Spleen (tissue), 11 donors: Measurements from ENCODE around the gene MGRN1. TPM values are rescaled to one million over a fixed set of nuclear protein-coding genes. Genes with fewer than 3 reads are reported as not detected.

ENCODE experiments used
- DNase-seq: peaks from one replicate; pipeline ENCODE4 v3.0.0-alpha.2; 2020
- H3K27ac ChIP-seq, 8 donors: fragments of 200-600 bp; sonication (generic) in 7 of 8; 1 replicate in 4 of 8; 2 replicates in 4 of 8; pipeline versions ENCODE4 v1.5.0 to v1.8.0; 2016 to 2021; ENCODE audit warnings: inconsistent platforms in 4 of 8, mild to moderate bottlenecking in 4 of 8, moderate library complexity in 1 of 8
- H3K27me3 ChIP-seq, 7 donors: fragments of 200-600 bp; sonication (generic) in 6 of 7; replicated peaks in 1 of 7; 1 replicate in 4 of 7; 2 replicates in 3 of 7; pipeline versions ENCODE4 v1.5.0 to v1.8.0; 2016 to 2021; ENCODE audit warnings: inconsistent platforms in 3 of 7, mild to moderate bottlenecking in 1 of 7
- H3K36me3 ChIP-seq, 6 donors: fragments of 200-600 bp; sonication (generic) in 5 of 6; 1 replicate in 4 of 6; 2 replicates in 2 of 6; pipeline versions ENCODE4 v1.5.0 to v1.8.0; 2016 to 2021; ENCODE audit warnings: inconsistent platforms in 2 of 6
- H3K4me1 ChIP-seq, 6 donors: fragments of 200-600 bp; sonication (generic) in 5 of 6; 1 replicate in 3 of 6; 2 replicates in 3 of 6; pipeline versions ENCODE4 v1.5.0 to v1.8.0; 2016 to 2021; ENCODE audit warnings: inconsistent platforms in 3 of 6
- H3K4me3 ChIP-seq, 8 donors: fragments of 200-600 bp; sonication (generic) in 7 of 8; 1 replicate in 4 of 8; 2 replicates in 4 of 8; pipeline versions ENCODE4 v1.5.0 to v1.8.0; 2016 to 2021; ENCODE audit warnings: inconsistent platforms in 4 of 8, mild to moderate bottlenecking in 4 of 8, moderate library complexity in 2 of 8
- H3K9me3 ChIP-seq, 8 donors: fragments of 200-600 bp; sonication (generic) in 7 of 8; 1 replicate in 4 of 8; 2 replicates in 4 of 8; pipeline versions ENCODE4 v1.5.0 to v1.8.0; 2016 to 2021; ENCODE audit warnings: inconsistent platforms in 4 of 8
- CTCF ChIP-seq, 11 experiments: fragments of 200-600 bp in 7 of 11; fragments of 450-650 bp in 4 of 11; sonication (generic) in 4 of 11; IDR thresholded peaks in 8 of 11; conservative IDR thresholded peaks in 3 of 11; 1 replicate in 7 of 11; 2 replicates in 4 of 11; pipeline versions ENCODE4 v1.4.0 to v1.8.0; 2016 to 2021; ENCODE audit warnings: antibody characterized with exemption in 11 of 11, inconsistent platforms in 4 of 11, mild to moderate bottlenecking in 1 of 11
- POLR2A ChIP-seq, 3 donors: fragments of 450-650 bp; IDR thresholded peaks; one replicate each; pipeline ENCODE4 v1.5.1; 2017; ENCODE audit warnings: antibody characterized with exemption in 3 of 3, mild to moderate bottlenecking in 1 of 3
- POLR2AphosphoS5 ChIP-seq, 3 donors: sonication (generic); formaldehyde crosslinking; IDR thresholded peaks; one replicate each; pipeline ENCODE4 v1.5.1; 2017; ENCODE audit warnings: antibody characterized with exemption in 3 of 3
- WGBS, 5 donors: extraction: QIAGEN DNeasy Blood & Tissue Kit in 3 of 5; methylation state at CpG; one replicate each; pipeline versions ENCODE4 v1.1.5 to v1.1.7; 2013 to 2018; 5-methylcytosine and 5-hydroxymethylcytosine counted together
- intact Hi-C: fragments of 100-400 bp; cut with DNase I; formaldehyde crosslinking; loops from one replicate; pipeline ENCODE4 v1.15.0; 2023; ENCODE audit warnings: low total_unique reads
- polyA plus RNA-seq, 3 donors: library from polyadenylated mRNA; stranded (reverse); fragments of 200-250 nt; gene quantifications; one replicate each; pipeline ENCODE4 v1.2.1, GENCODE V29; 2013
- total RNA-seq, 7 donors: library from RNA; depleted of rRNA in 3 of 7; stranded (reverse); fragments of >200 nt in 3 of 7; fragmentation: NEBNext Ultra II Directional in 4 of 7; extraction: Animal tissue kit (Norgen Biotek cat#: 25700) in 4 of 7; gene quantifications; one replicate each; pipeline versions ENCODE4 v1.1.0 to v1.2.1, GENCODE V29; 2016 to 2021
- donor health status: healthy with polysubstance abuse.
- donor health status: DM: no; HTN: no; CAD: no; lungs with moderate emphysema.
- donor health status: DM: no; HTN: no; CAD: no.
- donor health status: Bipolar disorder and iron deficiency.
- donor health status: healthy.
- donor health status: DM: no; HTN: no; CAD: no.
- donor health status: DM: yes; HTN: yes; CAD: no.

MGRN1 gene
- total and polyA plus RNA-seq, 10 donors = 7.6 to 132 (median 75.1) TPM

- H3K27ac ChIP-seq = peak overlapping the region; percentile 78 to 92 (median 88)
- H3K27me3 ChIP-seq = no peaks in the 10 kb centered on the region
- peak; percentile 80 for DNase-seq
- H3K36me3 ChIP-seq = peaks cover 0 to 97% (median 30%) of the 10 kb centered on the region in 6 donors
- H3K9me3 ChIP-seq = no peaks in the 10 kb centered on the region
- TF ChIP-seq POLR2A (IDR thresholded peaks at IDR 0.05) = no peak
- TF ChIP-seq POLR2AphosphoS5 (IDR thresholded peaks at IDR 0.05) = peak in 1 of 3 donors; percentile 50
- peak overlapping the region in 1 of 8 donors; percentile 7 for H3K4me3 ChIP-seq
- H3K4me1 ChIP-seq = peaks cover 17 to 64% (median 52%) of the 10 kb centered on the region in 6 donors
- intact Hi-C loops = loop anchor here (5.0 kb wide), 1 partner anchor 49 kb away; no protein-coding TSS in a partner anchor
- WGBS, 5 donors = 47 to 62% (median 47%) methylated on average over 15 to 23 of the region's 23 CpGs
Measured at GRCh38 chr16:4675864-4676786, 51.5 kb downstream of the MGRN1 start.

GRCh38 chr16:4676831-4677230 lies 52.2 kb downstream of the MGRN1 start:
- no peaks in the 10 kb centered on the region for H3K27me3 ChIP-seq

GRCh38 chr16:4677390-4677789 lies 52.8 kb downstream of the MGRN1 start:
- peaks cover 0 to 97% (median 26%) of the 10 kb centered on the region in 6 donors for H3K36me3 ChIP-seq
- H3K9me3 ChIP-seq = no peaks in the 10 kb centered on the region
- intact Hi-C loops = loop anchor here (5.0 kb wide), 1 partner anchor 50 kb away; no protein-coding TSS in a partner anchor
- peak overlapping the region; percentile 78 to 92 (median 88) for H3K27ac ChIP-seq
- WGBS, 5 donors = 62 to 90% (median 72%) methylated on average over 11 to 17 of the region's 17 CpGs
- DNase-seq = peak; percentile 90
- H3K27me3 ChIP-seq = no peaks in the 10 kb centered on the region
- peak overlapping the region in 1 of 8 donors; percentile 7 for H3K4me3 ChIP-seq
- peaks cover 17 to 76% (median 62%) of the 10 kb centered on the region in 6 donors for H3K4me1 ChIP-seq
- TF ChIP-seq POLR2AphosphoS5 (IDR thresholded peaks at IDR 0.05) = peak; percentile 67 to 83 (median 72)
- TF ChIP-seq POLR2A (IDR thresholded peaks at IDR 0.05) = no peak
- TF ChIP-seq CTCF (IDR thresholded peaks at IDR 0.05 in 8 of 11, conservative IDR thresholded peaks at IDR 0.05 in 3 of 11) = peak in 1 of 11 experiments; percentile 6

More at GRCh38 chr16:4676831-4677230, 52.2 kb downstream of the MGRN1 start:
- peak; percentile 89 for DNase-seq
- H3K4me3 ChIP-seq = peak overlapping the region in 1 of 8 donors; percentile 7
- no peaks in the 10 kb centered on the region for H3K9me3 ChIP-seq
- H3K27ac ChIP-seq = peak overlapping the region; percentile 78 to 92 (median 88)
- TF ChIP-seq CTCF (IDR thresholded peaks at IDR 0.05 in 8 of 11, conservative IDR thresholded peaks at IDR 0.05 in 3 of 11) (no peak), POLR2A (IDR thresholded peaks at IDR 0.05) (peak in 1 of 3 donors; percentile 28), POLR2AphosphoS5 (IDR thresholded peaks at IDR 0.05) (peak; percentile 55 to 78 (median 58))
- WGBS, 5 donors = 60 to 76% (median 65%) methylated on average over 11 of the region's 11 CpGs
- peaks cover 0 to 97% (median 27%) of the 10 kb centered on the region in 6 donors for H3K36me3 ChIP-seq
- intact Hi-C loops = loop anchor here (5.0 kb wide), 1 partner anchor 50 kb away; no protein-coding TSS in a partner anchor
- peaks cover 17 to 71% (median 59%) of the 10 kb centered on the region in 6 donors for H3K4me1 ChIP-seq

- WGBS, 5 donors = 76 to 88% (median 87%) methylated on average over 9 of the region's 9 CpGs
- Histone ChIP-seq H3K27ac (peak overlapping the region; percentile 78 to 92 (median 88)), H3K4me3 (no peak overlapping the region), H3K36me3 (peaks cover 0 to 97% (median 27%) of the 10 kb centered on the region in 6 donors), H3K27me3 (no peaks in the 10 kb centered on the region), H3K4me1 (peaks cover 17 to 82% (median 65%) of the 10 kb centered on the region in 6 donors), H3K9me3 (no peaks in the 10 kb centered on the region)
- DNase-seq = no peak
- no peak for TF ChIP-seq POLR2A (IDR thresholded peaks at IDR 0.05)
- no peak for TF ChIP-seq POLR2AphosphoS5 (IDR thresholded peaks at IDR 0.05)
- no peak for TF ChIP-seq CTCF (IDR thresholded peaks at IDR 0.05 in 8 of 11, conservative IDR thresholded peaks at IDR 0.05 in 3 of 11)
- intact Hi-C loops = loop anchor here (5.0 kb wide), 1 partner anchor 51 kb away; no protein-coding TSS in a partner anchor
Measured at GRCh38 chr16:4677994-4678393, 53.4 kb downstream of the MGRN1 start.
